A549 (cell line): ENCODE measurements around the gene RAB8B. TPM values are rescaled to one million over a fixed set of nuclear protein-coding genes. Genes with fewer than 3 reads are reported as not detected.

Source experiments
- ATAC-seq, 2 experiments: fragments of 200-7000 bp in 1 of 2; fragments of >200 bp in 1 of 2; cut with Nextera tagmentation in 1 of 2; cut with Tn5 transposase in 1 of 2; 3 replicates each; pipeline versions ENCODE4 v1.8.0 to v1.9.1; 2018 to 2020; ENCODE audit warnings: mild to moderate bottlenecking in 1 of 2, moderate library complexity in 1 of 2
- CTCF ChIA-PET: fragments of 300-600 bp; sonication (Branson Sonifier 250); formaldehyde crosslinking; extraction: SDS; loops from one replicate; lab custom pipeline; 2021; ENCODE audit warnings: antibody characterized with exemption, inconsistent platforms; lab: Yijun Ruan, JAX
- POLR2A ChIA-PET: fragments of 350-600 bp; formaldehyde crosslinking; extraction: SDS; loops from one replicate; lab custom pipeline; 2021; ENCODE audit warnings: antibody characterized with exemption, inconsistent platforms; lab: Yijun Ruan, JAX
- DNase-seq, 2 experiments: peaks; one replicate each; pipeline versions ENCODE4 v3.0.0 to v3.0.0-alpha.2; 2011 to 2016; ENCODE audit warnings: low read depth in 1 of 2, low spot score in 1 of 2
- FAIRE-seq: peaks from 2 replicates; lab custom pipeline; 2011; peaks lifted over from hg19 to GRCh38; lab: Jason Lieb, UNC
- H3K27ac ChIP-seq, 2 experiments: fragments of >200 bp; sonication (Bioruptor Twin); formaldehyde crosslinking; 3 replicates each; pipeline ENCODE4 v1.5.1; 2016 to 2017
- H3K4me1 ChIP-seq: fragments of >200 bp; sonication (Bioruptor Twin); formaldehyde crosslinking; 3 replicates; pipeline ENCODE4 v1.6.1; 2016
- H3K4me2 ChIP-seq: fragments of >200 bp; sonication (Bioruptor Twin); formaldehyde crosslinking; 3 replicates; pipeline ENCODE4 v1.6.1; 2016
- H3K4me3 ChIP-seq: fragments of >200 bp; sonication (Bioruptor Twin); formaldehyde crosslinking; 3 replicates; pipeline ENCODE4 v1.5.1; 2016
- H3K9me3 ChIP-seq: fragments of >200 bp; sonication (Bioruptor Twin); formaldehyde crosslinking; 3 replicates; pipeline ENCODE4 v1.6.1; 2016
- BHLHE40 ChIP-seq: IDR thresholded peaks from 2 replicates; pipeline ENCODE4 v1.6.1; 2012; ENCODE audit warnings: low read depth, low read length, inconsistent platforms
- CBX2 ChIP-seq: fragments of 200-600 bp; sonication (generic); IDR thresholded peaks from 2 replicates; pipeline ENCODE4 v1.6.1; 2016; ENCODE audit warnings: low read depth, mild to moderate bottlenecking, borderline replicate concordance
- CBX8 ChIP-seq: fragments of 200-600 bp; sonication (generic); IDR thresholded peaks from 2 replicates; pipeline ENCODE4 v1.6.1; 2016
- CEBPB ChIP-seq, 2 experiments: fragments of >200 bp in 1 of 2; sonication (Bioruptor Twin) in 1 of 2; formaldehyde crosslinking in 1 of 2; IDR thresholded peaks; 2 replicates each; pipeline ENCODE4 v1.6.1; 2012 to 2016
- CHD2 ChIP-seq: fragments of 150-350 bp; IDR thresholded peaks from 2 replicates; pipeline ENCODE4 v1.6.1; 2014; ENCODE audit warnings: low read length; ENCODE audit not compliant: partially characterized antibody
- FOSB ChIP-seq: fragments of 250-450 bp; sonication (Bioruptor Pico); IDR thresholded peaks from 2 replicates; pipeline ENCODE4 v1.5.0; 2020; ENCODE audit warnings: mild to moderate bottlenecking, moderate library complexity
- FOXS1 ChIP-seq: fragments of 250-450 bp; sonication (Bioruptor Pico); IDR thresholded peaks from 2 replicates; pipeline ENCODE4 v1.5.0; 2020; ENCODE audit warnings: mild to moderate bottlenecking, moderate library complexity
- HDAC2 ChIP-seq: fragments of 200-600 bp; sonication (generic); IDR thresholded peaks from 2 replicates; pipeline ENCODE4 v1.6.1; 2016
- HEYL ChIP-seq: fragments of 250-450 bp; sonication (Bioruptor Pico); IDR thresholded peaks from 2 replicates; pipeline ENCODE4 v1.8.0; 2021; ENCODE audit warnings: mild to moderate bottlenecking, moderate library complexity
- JUNB ChIP-seq: fragments of >200 bp; sonication (Bioruptor Twin); formaldehyde crosslinking; IDR thresholded peaks from 2 replicates; pipeline ENCODE4 v1.6.1; 2016
- KDM5A ChIP-seq: fragments of 200-600 bp; sonication (generic); IDR thresholded peaks from 2 replicates; pipeline ENCODE4 v1.6.1; 2016; ENCODE audit warnings: antibody characterized with exemption, mild to moderate bottlenecking
- MAZ ChIP-seq: fragments of 150-350 bp; IDR thresholded peaks from 2 replicates; pipeline ENCODE4 v1.6.1; 2014; ENCODE audit warnings: antibody characterized with exemption, low read depth, low read length, borderline replicate concordance
- RAD21 ChIP-seq, 2 experiments: fragments of >200 bp in 1 of 2; sonication (Bioruptor Twin) in 1 of 2; formaldehyde crosslinking in 1 of 2; IDR thresholded peaks in 1 of 2; conservative IDR thresholded peaks in 1 of 2; 2 replicates in 1 of 2; 3 replicates in 1 of 2; pipeline ENCODE4 v1.6.1; 2012 to 2018; ENCODE audit warnings: inconsistent platforms in 1 of 2
- RFX5 ChIP-seq: fragments of 450-650 bp; IDR thresholded peaks from 2 replicates; pipeline ENCODE4 v1.7.1; 2014; ENCODE audit warnings: antibody characterized with exemption, mild to moderate bottlenecking, moderate library complexity
- TFCP2L1 ChIP-seq: fragments of 250-450 bp; sonication (Bioruptor Pico); IDR thresholded peaks from 2 replicates; pipeline ENCODE4 v1.5.0; 2021; ENCODE audit warnings: mild to moderate bottlenecking
- TP53 ChIP-seq: fragments of 250-450 bp; sonication (Bioruptor Pico); IDR thresholded peaks from 2 replicates; pipeline ENCODE4 v1.5.0; 2021; ENCODE audit warnings: mild to moderate bottlenecking, moderate library complexity
- WGBS: methylation state at CpG from one replicate; pipeline ENCODE4 v1.1.6; 2017; ENCODE audit errors: missing lambda C conversion rate; 5-methylcytosine and 5-hydroxymethylcytosine counted together
- polyA plus RNA-seq, 4 experiments: library from polyadenylated mRNA; depleted of rRNA in 3 of 4; stranded (reverse); fragments of >200 nt; fragmentation: RNase III in 1 of 4; extraction: RNeasy Plus Mini Kit Qiagen cat#74134 plus additional on column Dnase treatment in 1 of 4; gene quantifications; 2 replicates in 3 of 4; 3 replicates in 1 of 4; pipeline ENCODE4 v1.2.3, GENCODE V29; 2011 to 2017
- TF ChIP-seq, protein P1 (sequence below): fragments of >200 bp; sonication (Bioruptor Twin); formaldehyde crosslinking; IDR thresholded peaks from 2 replicates; pipeline ENCODE4 v1.6.1; 2016
- TF ChIP-seq, protein P2 (sequence below): fragments of 250-450 bp; sonication (Bioruptor Pico); IDR thresholded peaks from 2 replicates; pipeline ENCODE4 v1.5.0; 2020; ENCODE audit warnings: low read depth, mild to moderate bottlenecking, moderate library complexity
- TF ChIP-seq, protein P3 (sequence below): fragments of 200-600 bp; sonication (generic); IDR thresholded peaks from 2 replicates; pipeline ENCODE4 v1.6.1; 2016; ENCODE audit warnings: antibody characterized with exemption, mild to moderate bottlenecking, moderate library complexity
- TF ChIP-seq, protein P4 (sequence below): IDR thresholded peaks from 2 replicates; pipeline ENCODE4 v1.6.1; 2012

Gene RAB8B
- polyA plus RNA-seq, 2 of the 4 experiments (the other 2 are of a cell fraction): 21.5 to 41.4 TPM

DNA sequence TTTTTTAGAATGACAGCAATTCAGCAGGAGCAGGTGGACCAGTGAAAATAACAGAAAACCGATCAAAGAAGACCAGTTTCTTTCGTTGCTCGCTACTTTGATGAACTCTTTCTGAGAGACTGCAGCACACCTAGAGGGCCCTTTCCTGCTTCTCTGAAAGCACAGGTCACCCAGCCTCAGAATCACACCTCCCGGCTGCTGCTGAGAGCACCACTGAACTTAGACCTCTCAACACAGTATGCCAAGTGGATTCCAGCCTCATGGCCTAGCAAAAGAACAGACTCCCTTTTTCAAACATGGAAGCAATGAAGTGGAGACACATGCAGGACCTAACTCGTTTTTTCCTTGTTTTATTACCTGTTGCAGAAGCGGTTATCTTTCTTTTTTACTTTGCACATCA, 74.1 kb downstream of the RAB8B start:
- DNase-seq (no peak), ATAC-seq (no peak), FAIRE-seq (peak; percentile 32)
- H3K27ac ChIP-seq: no peak overlapping the region
- H3K4me3 ChIP-seq: no peak overlapping the region
- H3K4me2 ChIP-seq: no peak overlapping the region
- H3K4me1 ChIP-seq: peaks cover 15% of the 10 kb centered on the region
- CTCF ChIA-PET: no interaction called here
- POLR2A ChIA-PET: no interaction called here
- 84% methylated on average over 6 of the region's 6 CpGs for WGBS
- TF ChIP-seq, protein P1, sequence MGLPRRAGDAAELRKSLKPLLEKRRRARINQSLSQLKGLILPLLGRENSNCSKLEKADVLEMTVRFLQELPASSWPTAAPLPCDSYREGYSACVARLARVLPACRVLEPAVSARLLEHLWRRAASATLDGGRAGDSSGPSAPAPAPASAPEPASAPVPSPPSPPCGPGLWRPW: no peak
- TF ChIP-seq, protein P2, sequence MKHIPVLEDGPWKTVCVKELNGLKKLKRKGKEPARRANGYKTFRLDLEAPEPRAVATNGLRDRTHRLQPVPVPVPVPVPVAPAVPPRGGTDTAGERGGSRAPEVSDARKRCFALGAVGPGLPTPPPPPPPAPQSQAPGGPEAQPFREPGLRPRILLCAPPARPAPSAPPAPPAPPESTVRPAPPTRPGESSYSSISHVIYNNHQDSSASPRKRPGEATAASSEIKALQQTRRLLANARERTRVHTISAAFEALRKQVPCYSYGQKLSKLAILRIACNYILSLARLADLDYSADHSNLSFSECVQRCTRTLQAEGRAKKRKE: no peak
- TF ChIP-seq KDM5A (no peak), CBX8 (no peak), JUNB (no peak), TFCP2L1 (no peak), HDAC2 (no peak), TP53 (CRISPR knock-in tag) (no peak), FOSB (no peak), CHD2 (no peak), FOXS1 (CRISPR knock-in tag) (no peak), HEYL (no peak), RFX5 (no peak)
- TF ChIP-seq, protein P3, sequence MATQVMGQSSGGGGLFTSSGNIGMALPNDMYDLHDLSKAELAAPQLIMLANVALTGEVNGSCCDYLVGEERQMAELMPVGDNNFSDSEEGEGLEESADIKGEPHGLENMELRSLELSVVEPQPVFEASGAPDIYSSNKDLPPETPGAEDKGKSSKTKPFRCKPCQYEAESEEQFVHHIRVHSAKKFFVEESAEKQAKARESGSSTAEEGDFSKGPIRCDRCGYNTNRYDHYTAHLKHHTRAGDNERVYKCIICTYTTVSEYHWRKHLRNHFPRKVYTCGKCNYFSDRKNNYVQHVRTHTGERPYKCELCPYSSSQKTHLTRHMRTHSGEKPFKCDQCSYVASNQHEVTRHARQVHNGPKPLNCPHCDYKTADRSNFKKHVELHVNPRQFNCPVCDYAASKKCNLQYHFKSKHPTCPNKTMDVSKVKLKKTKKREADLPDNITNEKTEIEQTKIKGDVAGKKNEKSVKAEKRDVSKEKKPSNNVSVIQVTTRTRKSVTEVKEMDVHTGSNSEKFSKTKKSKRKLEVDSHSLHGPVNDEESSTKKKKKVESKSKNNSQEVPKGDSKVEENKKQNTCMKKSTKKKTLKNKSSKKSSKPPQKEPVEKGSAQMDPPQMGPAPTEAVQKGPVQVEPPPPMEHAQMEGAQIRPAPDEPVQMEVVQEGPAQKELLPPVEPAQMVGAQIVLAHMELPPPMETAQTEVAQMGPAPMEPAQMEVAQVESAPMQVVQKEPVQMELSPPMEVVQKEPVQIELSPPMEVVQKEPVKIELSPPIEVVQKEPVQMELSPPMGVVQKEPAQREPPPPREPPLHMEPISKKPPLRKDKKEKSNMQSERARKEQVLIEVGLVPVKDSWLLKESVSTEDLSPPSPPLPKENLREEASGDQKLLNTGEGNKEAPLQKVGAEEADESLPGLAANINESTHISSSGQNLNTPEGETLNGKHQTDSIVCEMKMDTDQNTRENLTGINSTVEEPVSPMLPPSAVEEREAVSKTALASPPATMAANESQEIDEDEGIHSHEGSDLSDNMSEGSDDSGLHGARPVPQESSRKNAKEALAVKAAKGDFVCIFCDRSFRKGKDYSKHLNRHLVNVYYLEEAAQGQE: no peak
- TF ChIP-seq, all 56 proteins: peak for 0
- H3K9me3 ChIP-seq: no peaks in the 10 kb centered on the region

DNA sequence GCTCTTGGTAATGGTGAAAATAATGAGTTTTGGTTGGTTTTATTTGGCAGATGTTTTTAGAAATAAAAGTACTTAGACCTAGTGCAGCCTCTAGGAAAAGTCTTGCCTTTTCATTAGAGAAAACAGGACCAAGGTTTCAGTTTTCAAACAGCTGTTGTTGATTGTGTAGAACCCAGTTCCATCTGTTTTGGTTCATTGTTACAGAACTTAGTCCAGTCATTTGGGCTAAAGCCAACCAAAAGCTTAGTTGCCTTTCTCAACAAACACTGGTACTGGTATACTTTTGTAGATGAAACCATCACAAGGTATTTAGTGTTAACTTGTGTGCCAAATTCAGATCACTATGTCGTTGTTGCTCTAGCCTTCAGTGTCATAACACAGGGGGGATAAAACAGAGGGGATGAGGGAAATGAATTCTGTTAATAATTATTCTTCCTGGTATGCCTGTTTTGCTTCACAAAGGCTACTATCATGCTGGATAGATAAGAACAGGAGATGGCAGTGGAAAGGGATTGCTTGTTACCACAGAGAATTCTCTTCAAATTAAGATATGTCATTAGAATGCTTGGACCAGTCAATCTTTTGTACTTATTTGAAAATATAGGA, 75.4 kb downstream of the RAB8B start:
- ATAC-seq (peak in 1 of 2 experiments; percentile 43; a peak in 1 of 6 replicates), FAIRE-seq (peak; percentile 78), DNase-seq (no peak)
- ChIA-PET POLR2A (no interaction called here), CTCF (interaction anchor here (0.6 to 1.2 kb wide), 4 partner anchors 10 to 43 kb away, joined by 3 to 4 read pairs (median 4); no protein-coding TSS in a partner anchor)
- no peaks in the 10 kb centered on the region for H3K9me3 ChIP-seq
- H3K4me3 ChIP-seq: no peak overlapping the region
- H3K4me2 ChIP-seq: peak overlapping the region; percentile 16; the same call in 2 of the 3 replicates
- WGBS: 33% methylated on average over 1 of the region's 1 CpG
- peaks cover 11% of the 10 kb centered on the region for H3K4me1 ChIP-seq
- TF ChIP-seq BHLHE40 (no peak), CBX2 (no peak), MAZ (no peak), CEBPB (IDR thresholded peaks at IDR 0.05) (no peak), RAD21 (conservative IDR thresholded peaks at IDR 0.05 in 1 of 2, IDR thresholded peaks at IDR 0.05 in 1 of 2) (no peak)
- TF ChIP-seq, protein P4, sequence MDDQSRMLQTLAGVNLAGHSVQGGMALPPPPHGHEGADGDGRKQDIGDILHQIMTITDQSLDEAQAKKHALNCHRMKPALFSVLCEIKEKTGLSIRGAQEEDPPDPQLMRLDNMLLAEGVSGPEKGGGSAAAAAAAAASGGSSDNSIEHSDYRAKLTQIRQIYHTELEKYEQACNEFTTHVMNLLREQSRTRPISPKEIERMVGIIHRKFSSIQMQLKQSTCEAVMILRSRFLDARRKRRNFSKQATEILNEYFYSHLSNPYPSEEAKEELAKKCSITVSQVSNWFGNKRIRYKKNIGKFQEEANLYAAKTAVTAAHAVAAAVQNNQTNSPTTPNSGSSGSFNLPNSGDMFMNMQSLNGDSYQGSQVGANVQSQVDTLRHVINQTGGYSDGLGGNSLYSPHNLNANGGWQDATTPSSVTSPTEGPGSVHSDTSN: no peak
- no peak overlapping the region for H3K27ac ChIP-seq
